NB4 (cell line): ENCODE data around the gene CASP6.

ENCODE experiments used
- CTCF ChIP-seq: IDR thresholded peaks from one replicate; pipeline ENCODE4 v1.5.1; 2012; ENCODE audit warnings: low read depth, low read length
- MAX ChIP-seq: IDR thresholded peaks from 2 replicates; pipeline ENCODE4 v1.6.1; 2011; ENCODE audit warnings: low read depth, low read length
- POLR2A ChIP-seq: IDR thresholded peaks from 2 replicates; pipeline ENCODE4 v1.6.1; 2011; ENCODE audit warnings: mild to moderate bottlenecking; ENCODE audit not compliant: insufficient read length; ENCODE audit errors: extremely low read depth

GRCh38 chr4:109702950-109703663, at the start of gene CASP6:
- TF ChIP-seq CTCF, result peak; percentile 53
- no peak for TF ChIP-seq POLR2A
- TF ChIP-seq MAX, result 0 out of 2 replicates have a peak, but pooled peaks have one; percentile 37
